8988T (cell line): ENCODE data around the gene BEAN1.

Source experiments
- DNase-seq: peaks from one replicate; pipeline ENCODE4 v3.0.0; 2011

Gene BEAN1

GRCh38 chr16:66471716-66472393, 44.8 kb downstream of the BEAN1 start:
- no peak for DNase-seq

DNA sequence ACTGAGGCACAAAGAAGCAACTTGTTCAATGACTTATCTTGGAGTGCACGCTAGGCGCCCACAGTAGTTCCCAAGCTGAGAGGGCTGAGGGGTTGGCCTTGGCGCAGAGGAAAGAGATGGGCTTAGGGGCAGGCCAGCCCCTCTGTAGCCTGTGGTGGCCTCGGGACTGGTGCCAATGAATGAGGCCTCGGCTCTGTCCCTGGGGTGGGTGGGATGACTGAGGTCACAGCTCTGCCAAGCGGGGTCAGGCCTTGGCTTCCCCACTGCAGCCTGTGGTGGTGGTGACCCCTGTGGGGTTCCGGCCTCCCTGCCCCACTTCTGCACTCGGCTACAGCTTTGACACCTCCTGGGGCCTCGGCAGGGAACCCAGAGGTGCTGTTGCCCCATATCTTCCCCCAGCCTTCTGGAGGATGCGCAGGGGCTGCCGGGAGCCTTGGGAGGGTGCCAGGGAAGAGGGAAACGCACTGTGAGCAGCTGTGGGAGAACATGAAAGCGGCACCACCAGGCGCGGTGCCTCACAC, 46.0 kb downstream of the BEAN1 start:
- DNase-seq, result no peak

GRCh38 chr16:66473654-66474519, 46.8 kb downstream of the BEAN1 start:
- DNase-seq, result no peak

DNA sequence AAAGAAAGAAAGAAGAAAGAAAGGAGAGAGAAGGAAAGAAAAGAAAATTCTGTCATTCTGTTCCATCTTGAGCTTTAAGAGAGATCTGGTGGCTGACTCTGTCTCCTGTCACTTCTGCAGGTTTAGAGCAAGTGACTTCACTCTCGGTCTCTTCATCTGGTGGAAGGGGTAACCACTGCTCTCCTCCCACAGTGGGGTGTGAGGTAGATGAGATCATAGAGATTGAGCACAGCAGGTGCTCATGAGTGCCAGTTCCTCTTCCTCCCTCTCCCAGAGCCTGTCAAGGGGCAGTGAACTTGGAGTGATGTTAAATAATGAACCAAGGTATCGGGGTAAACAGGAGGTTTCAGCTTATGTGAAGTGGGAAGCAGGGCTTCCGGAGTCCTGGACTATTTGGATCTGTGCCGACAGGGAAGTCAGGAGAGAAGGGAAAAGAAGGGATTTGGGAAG, 47.7 kb downstream of the BEAN1 start:
- DNase-seq, result no peak

GRCh38 chr16:66475232-66475631, 48.1 kb downstream of the BEAN1 start:
- DNase-seq, result no peak

GRCh38 chr16:66476328-66477027, 49.4 kb downstream of the BEAN1 start:
- no peak for DNase-seq

GRCh38 chr16:66477028-66477515, 50.0 kb downstream of the BEAN1 start:
- DNase-seq, result no peak

DNA sequence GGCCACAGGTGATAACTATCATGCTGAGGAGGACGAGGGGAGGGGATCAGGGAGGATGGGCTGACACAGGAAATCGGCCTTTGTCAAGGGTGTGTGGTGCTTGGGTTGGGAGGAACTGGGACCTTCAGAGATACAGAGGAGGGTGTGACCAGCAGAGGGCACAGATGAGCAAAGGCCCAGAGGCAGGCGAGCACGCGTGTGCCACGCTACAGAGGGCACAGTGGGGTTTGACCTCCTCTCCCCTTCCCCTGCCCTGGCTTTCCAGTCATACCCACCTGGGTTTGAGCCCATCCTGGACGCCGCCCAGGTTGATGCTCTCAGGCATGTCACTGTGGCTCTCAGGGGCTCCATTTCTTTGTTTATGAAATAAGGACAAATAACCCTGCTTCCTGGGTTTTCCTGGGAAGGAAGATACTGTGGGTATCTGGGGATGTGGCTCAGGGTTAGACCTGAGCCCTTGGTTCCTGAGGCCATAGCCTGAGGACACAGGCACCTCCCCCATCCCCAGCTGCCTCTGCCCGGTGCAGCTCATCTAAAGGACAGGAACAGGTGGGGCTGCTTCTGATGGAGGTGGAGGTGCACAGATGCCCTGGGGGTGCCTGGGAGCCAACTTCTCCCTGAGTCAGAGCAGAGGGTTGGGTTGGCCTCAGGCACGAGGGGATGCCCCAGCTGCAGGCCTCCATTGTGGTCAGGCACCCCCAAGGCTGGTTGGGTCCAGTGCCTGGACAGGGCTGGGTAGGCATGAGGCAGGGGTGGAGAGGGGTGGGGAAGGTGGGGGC, 51.8 kb downstream of the BEAN1 start:
- DNase-seq, result peak; percentile 75

GRCh38 chr16:66479661-66480264, 52.7 kb downstream of the BEAN1 start:
- no peak for DNase-seq

DNA sequence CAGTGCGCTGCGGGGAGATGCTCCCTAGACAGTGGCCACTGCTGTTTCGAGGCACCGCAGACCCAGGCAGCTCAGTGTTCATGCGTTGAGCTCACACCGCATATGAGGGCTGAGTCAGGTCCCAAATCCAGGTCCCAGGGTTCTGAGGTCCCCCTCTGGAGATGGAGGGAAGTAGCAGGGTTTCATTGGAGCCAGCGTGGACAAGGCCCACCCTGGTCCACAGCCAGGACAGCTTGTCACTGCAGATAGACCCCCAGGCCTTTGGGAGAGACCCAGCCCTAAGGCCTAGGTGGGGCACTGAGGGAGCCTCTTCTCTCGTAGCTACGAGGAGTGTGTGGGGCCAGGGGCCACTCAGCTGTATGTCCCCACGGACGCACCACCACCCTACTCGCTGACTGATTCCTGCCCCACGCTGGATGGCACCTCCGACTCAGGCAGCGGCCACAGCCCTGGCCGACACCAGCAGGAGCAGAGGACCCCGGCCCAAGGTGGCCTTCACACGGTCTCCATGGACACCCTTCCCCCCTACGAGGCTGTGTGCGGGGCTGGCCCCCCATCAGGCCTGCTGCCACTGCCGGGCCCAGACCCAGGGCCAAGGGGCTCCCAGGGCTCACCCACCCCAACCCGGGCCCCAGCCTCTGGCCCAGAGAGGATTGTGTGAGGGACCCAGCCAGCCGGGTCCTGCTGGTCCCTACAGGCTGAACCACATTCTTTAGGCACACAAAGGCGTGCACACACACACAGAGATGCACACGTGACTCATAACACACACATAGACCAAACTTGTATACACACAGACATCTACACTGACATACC, 53.4 kb downstream of the BEAN1 start:
- DNase-seq, result no peak

DNA sequence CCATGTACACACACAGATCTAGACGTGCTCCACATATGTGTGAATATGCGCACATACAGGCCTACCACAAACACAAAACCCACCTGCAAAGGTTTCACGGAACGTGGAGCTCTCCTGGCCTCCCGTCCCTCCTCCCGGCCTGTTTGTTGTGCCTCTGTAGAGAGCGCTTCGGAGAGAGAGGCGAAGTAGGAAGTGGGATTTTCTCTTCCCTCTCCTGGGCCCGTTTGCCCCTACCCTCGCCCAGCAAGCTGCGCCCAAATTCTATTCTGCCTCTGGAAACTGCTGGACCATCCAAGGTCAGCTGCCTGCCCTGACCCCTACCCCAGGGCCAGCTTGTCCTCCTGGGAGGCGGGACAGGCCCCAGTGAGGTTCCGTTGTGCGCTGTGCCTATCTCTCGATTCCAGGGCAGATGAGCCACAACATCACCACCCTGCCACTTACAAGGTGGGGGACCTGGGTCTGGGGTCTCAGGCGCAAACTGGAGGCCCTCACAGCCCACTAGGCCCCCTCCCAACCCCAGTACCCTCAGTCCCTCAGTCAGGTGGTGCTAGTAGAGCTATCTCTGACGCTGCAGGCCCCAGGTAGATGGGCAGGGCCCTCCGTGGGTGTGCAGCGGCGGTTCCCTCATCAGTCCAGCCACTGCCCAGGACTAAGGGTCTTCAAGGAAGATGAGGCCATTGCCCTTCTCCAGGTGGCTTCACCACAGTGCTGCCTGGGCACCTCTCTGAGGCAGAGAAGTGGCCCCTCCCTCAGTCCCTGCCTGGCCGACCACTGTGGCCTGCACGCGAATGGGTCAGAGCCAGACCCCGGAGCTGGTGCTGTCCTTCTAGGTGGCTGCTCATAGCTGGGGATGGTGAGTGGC, 54.2 kb downstream of the BEAN1 start:
- no peak for DNase-seq

- no peak for DNase-seq
Measured at GRCh38 chr16:66481943-66482390, 54.9 kb downstream of the BEAN1 start.

DNA sequence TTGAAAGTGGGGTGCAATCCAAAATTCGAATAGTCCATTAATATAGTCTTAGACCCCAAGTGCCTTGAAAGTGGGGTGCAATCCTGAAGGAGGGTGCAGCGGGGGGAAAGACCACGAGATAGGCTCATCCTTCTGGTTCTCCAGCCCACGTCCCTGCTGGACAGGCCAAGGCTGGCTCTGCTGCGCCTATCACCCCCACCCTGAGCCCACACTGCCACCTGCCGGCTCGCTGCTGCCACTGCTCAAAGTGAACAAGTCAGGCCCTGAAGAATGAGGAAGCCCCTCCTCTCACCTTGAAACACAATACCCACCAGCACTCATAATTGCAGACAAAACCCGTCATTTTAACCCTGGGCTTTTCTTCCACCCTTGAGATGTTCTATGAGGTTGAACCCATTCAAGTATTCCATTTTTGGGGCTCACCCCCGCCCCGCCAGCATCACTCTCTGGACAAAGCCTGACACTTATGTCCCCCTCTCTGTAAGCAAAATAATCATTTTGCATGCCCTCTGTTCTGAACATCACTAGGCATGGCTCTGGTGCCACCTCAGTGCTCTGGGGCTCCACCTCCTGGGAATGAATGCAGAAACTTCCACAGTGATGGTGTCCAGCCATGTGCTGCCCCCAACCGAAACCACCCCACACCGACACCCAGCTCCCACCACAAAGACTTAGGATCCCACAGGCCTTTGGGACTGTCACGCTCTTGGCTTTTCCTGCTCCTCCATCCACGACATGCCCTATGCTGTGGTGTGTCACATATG, 56.8 kb downstream of the BEAN1 start:
- peak; percentile 86 for DNase-seq

- DNase-seq, result no peak
Measured at GRCh38 chr16:66484453-66485213, 57.5 kb downstream of the BEAN1 start.

DNA sequence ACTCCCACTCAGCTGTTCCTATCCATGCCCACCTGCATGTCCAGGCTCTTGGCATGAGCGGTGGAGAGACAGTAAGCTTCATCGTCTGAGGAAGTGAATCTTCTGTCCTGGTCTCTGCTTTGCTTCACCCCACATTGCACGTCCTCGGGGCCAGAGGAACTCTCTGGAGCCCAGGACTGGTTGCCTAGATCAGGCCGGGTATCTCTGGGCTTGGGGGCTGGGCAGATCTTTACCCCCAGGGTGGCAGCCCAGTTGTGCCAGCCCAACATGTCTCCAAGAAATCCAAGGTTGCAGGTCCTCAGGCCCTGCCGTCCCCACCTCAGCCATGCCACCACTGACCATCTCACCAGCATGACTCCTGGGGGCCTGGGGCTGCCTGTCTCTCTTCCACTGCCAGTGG, 58.3 kb downstream of the BEAN1 start:
- no peak for DNase-seq

GRCh38 chr16:66486199-66486772, 59.2 kb downstream of the BEAN1 start:
- DNase-seq, result no peak

DNA sequence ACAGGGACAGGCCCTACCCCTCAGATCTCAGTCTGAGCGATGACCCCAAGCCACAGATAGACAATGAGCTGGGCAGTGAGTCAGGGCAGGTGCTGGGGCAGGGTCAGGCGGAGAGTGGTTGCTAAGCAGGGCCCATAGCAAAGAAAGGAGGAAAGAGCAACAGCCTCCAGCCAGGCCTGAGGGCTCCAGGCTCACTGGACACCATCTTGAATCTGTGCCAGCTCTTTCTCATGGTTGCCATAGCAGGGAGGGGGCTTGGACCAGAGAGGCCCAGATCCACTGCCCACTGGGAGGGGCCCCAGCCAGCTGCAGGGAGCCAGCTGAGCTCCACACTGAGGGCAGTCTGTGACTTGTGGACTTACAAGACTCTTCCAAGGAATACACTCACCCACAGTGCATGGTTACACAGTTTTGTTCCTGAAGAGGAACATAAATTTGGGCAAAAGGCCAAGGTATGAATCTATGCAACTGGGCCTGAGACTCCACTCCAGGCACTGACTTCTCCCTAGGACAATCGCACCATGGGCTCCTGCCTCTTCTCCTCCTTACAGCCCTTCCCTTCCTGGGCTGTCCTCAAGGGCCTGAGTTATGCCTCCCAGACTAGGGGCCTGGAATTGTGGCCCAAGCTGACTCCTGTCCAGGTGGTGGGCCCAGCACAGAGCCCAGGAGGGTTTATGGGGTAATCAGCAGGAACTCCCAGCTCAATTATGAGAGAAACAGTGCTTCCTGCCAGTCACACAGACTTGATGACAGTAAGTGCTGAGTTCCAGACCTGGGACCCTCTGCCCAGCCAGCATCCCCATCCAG, 59.9 kb downstream of the BEAN1 start:
- no peak for DNase-seq
